ENCODE data around the gene UBA3. TPM values are rescaled to one million over a fixed set of nuclear protein-coding genes. Genes with fewer than 3 reads are reported as not detected.

The UBA3 gene
- 18.7 to 27.9 TPM (median 24.0 TPM) in 5 replicates for total RNA-seq (2022; extraction: Qiagen RNA extraction; ENCODE audit: low read depth)

DNA sequence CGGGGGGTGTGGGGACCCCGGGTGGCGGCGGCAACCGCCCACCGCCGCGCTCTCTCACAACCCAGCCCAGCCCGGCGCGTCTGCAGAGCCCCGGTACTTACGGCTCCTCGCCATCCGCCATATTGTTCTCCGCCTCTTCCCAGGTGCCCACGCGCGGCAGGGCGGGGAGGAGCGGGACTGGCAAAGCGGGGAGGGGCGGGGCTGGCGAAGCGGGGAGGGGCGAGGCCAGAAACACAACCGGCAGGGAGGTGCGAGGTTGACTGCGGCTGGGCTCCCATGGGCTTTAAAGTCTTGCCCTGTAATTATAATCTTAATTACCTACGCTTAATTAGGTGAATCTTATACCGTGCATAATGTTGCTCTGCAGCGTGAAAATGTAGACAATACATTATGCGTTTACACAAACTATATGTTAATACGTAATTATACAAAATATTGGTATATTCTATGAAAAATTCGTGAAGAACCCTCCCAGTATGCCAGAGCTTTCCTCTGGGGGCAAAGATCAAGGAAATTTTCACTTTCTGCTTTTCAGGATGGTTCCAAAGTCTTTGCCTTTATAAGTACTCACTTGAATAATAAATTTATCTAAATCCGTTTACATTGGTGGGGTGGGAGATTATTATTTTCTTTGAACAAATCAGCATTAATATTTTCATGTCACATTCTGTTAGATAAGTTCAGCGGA, at the start of gene UBA3:
TSS of gene UBA3 (minus strand) at position 133 of the 688 bp plus-strand sequence. CDS start at position 121, 12 bp downstream.

DNA sequence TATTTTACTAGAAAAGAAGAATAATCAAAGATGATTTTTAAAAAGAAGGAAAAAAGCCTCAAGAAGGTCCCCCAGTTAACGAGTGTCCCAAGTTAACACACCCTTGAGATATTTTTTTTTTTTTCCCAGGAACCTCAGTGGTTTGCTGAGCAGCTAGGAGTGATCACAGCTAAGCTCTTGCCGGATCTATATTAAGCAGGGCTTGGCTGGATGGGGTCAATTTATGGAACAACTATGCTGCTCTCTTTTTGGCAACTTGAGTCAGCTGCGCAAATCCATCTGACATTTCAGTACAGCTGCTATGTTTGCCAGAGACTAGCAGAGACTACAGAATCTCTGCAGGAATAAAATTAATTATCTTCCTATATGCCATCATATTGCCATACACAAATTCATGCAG, 42.2 kb upstream of the UBA3 start, which contains the start of gene LMOD3:
TSS of gene LMOD3 (minus strand) at position 193 of the 400 bp plus-strand sequence. CDS start 209 bp downstream, outside the sequence.

DNA sequence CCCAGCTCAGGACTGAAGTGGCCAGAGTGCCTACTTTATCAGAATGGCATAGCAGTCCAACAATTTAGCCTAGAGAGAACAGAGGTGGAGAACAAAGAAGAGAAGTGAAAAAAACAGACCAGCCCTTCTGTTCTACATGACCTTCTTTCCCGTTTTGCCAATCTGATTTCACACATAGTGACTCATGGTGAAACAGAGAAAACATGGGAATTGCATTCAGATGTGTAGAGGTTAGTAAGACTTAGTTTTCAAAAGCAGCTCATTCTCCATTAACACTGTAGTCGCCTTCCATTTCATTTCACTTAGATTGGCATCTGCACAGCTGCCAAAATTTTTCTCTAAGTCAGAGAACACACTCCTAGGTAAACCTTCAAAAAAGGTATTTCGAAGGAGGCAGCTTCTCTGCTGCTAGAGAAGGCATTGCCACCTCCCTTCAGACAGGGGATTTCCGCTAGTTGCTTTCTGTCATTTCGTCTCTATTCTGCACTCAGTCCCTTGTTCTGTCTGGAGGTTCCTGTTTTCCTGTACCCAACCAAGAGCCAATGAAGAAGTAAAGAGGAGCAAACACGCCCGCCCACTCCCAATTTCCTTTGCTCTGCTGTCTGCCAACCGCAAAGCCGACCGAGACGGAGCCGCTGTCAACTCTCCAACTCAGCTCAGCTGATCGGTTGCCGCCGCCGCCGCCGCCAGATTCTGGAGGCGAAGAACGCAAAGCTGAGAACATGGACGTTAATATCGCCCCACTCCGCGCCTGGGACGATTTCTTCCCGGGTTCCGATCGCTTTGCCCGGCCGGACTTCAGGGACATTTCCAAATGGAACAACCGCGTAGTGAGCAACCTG, 4.4 kb upstream of the UBA3 start, which contains the start of gene ARL6IP5:
TSS of gene ARL6IP5 (plus strand) at position 612 of the 842 bp plus-strand sequence. CDS start at position 723, 111 bp downstream.

DNA sequence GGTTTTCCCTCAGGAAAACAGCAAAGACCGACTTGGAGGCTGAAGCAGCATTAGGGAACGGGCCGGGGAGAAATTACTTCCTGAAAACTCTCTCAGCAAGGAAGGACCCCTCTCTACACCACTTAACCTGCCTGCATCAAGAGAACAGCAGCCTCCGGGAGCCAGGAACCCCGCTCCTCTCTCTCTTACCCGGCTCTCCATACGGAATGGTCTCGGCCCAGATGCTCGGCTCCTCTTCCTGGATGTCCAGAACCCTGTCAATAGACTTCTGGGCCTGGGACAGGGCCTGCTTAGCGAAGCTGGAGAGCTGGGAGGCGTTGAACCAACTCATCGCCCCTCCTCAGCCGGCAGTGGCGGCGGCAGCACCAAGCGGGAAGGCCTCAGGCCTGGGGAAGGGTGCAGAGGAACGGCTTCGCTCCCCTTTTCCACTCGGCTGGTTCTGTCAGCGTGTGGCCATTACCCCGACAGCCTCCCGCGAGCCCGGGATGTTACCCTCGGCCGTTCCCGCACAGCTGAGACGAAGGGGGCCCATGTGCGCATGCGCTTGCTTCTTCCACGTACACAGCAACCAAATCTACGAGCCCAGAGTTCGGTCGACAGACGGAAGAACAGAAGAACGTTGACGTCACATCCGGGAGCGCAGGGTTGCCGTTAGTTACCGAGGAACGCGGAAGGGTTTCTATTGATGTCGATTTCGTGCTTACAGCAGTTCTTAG, 28.3 kb downstream of the UBA3 start, which contains the start of gene TMF1:
TSS of gene TMF1 (minus strand) at position 578 of the 716 bp plus-strand sequence. CDS start at position 331, 247 bp downstream.

GRCh38 chr3:69013253-69014021, 66.7 kb downstream of the UBA3 start, which contains the start of gene EOGT:
TSS of gene EOGT (minus strand) at chr3:69013684. CDS start at chr3:69009846, 3,838 bp downstream.

Other genes with a start within 250 kb of the UBA3 start
- gene TAFA4, start 147.8 kb downstream of the UBA3 start, total RNA-seq (2022; extraction: Qiagen RNA extraction; ENCODE audit: low read depth): not detected in 5 replicates
- 5.9 to 13.7 TPM (median 9.8 TPM) in 5 replicates for gene EOGT, start 66.7 kb downstream of the UBA3 start, total RNA-seq (2022; extraction: Qiagen RNA extraction; ENCODE audit: low read depth)
- gene TMF1, start 28.0 kb downstream of the UBA3 start, total RNA-seq (2022; extraction: Qiagen RNA extraction; ENCODE audit: low read depth): 12.4 to 16.6 TPM (median 13.5 TPM) in 5 replicates
- gene ARL6IP5, start 4.6 kb upstream of the UBA3 start, total RNA-seq (2022; extraction: Qiagen RNA extraction; ENCODE audit: low read depth): 81.6 to 99.0 TPM (median 82.2 TPM) in 5 replicates
- gene LMOD3, start 42.2 kb upstream of the UBA3 start, total RNA-seq (2022; extraction: Qiagen RNA extraction; ENCODE audit: low read depth): not detected in 5 replicates